ENCODE results near the gene OR2AG2.

- TF ChIP-seq POU6F1 (CRISPR knock-in tag; IDR thresholded peaks at IDR 0.05; ENCODE audit: borderline replicate concordance, low read depth) (no peak), PATZ1 (CRISPR knock-in tag; IDR thresholded peaks at IDR 0.05; ENCODE audit: borderline replicate concordance) (no peak), TOX (CRISPR knock-in tag; IDR thresholded peaks at IDR 0.05; ENCODE audit: borderline replicate concordance) (no peak), BACH2 (CRISPR knock-in tag; IDR thresholded peaks at IDR 0.05; ENCODE audit: borderline replicate concordance) (no peak), TCF4 (CRISPR knock-in tag; IDR thresholded peaks at IDR 0.05; ENCODE audit: borderline replicate concordance) (no peak), CREB5 (CRISPR knock-in tag; IDR thresholded peaks at IDR 0.05; ENCODE audit: low read depth) (no peak)
These were observed 52.2 kb downstream of the OR2AG2 start for GRCh38 chr11:6719576-6719975.

All from SK-N-SH treated with all-trans-retinoic acid at 6 μM for 48 hours (cell line).